MM.1S (cell line): Measurements from ENCODE around the gene SAMSN1.

Source experiments
- DNase-seq: peaks from one replicate; pipeline ENCODE4 v3.0.0-alpha.2; 2015
- H2AFZ ChIP-seq: fragments of 300-600 bp; sonication (generic); 2 replicates; pipeline ENCODE4 v1.6.0; 2016; ENCODE audit warnings: antibody characterized with exemption, low read length
- H3F3A ChIP-seq: fragments of 300-600 bp; sonication (generic); 2 replicates; pipeline ENCODE4 v1.6.1; 2016; ENCODE audit warnings: mild to moderate bottlenecking, antibody characterized with exemption, low read length, moderate library complexity, mixed read lengths; ENCODE audit not compliant: insufficient read depth
- H3K27ac ChIP-seq: fragments of 300-600 bp; sonication (generic); 2 replicates; pipeline ENCODE4 v1.5.1; 2016; ENCODE audit warnings: mild to moderate bottlenecking, low read length
- H3K27me3 ChIP-seq: fragments of 300-600 bp; sonication (generic); replicated peaks from 2 replicates; pipeline ENCODE4 v1.6.0; 2016; ENCODE audit warnings: low read length; ENCODE audit not compliant: insufficient read depth
- H3K36me3 ChIP-seq: fragments of 300-600 bp; sonication (generic); replicated peaks from 2 replicates; pipeline ENCODE4 v1.6.1; 2016; ENCODE audit warnings: mild to moderate bottlenecking, low read length, mixed read lengths; ENCODE audit not compliant: insufficient read depth
- H3K4me1 ChIP-seq: fragments of 300-600 bp; sonication (generic); 2 replicates; pipeline ENCODE4 v1.6.1; 2016; ENCODE audit warnings: low read length, mixed read lengths
- H3K4me2 ChIP-seq: fragments of 300-600 bp; sonication (generic); 2 replicates; pipeline ENCODE4 v1.6.0; 2016; ENCODE audit warnings: low read depth, low read length
- H3K4me3 ChIP-seq: fragments of 300-600 bp; sonication (generic); 2 replicates; pipeline ENCODE4 v1.5.1; 2016; ENCODE audit warnings: low read length, mixed read lengths
- H3K79me2 ChIP-seq: fragments of 300-600 bp; sonication (generic); 2 replicates; pipeline ENCODE4 v1.6.1; 2016; ENCODE audit warnings: mixed run types, low read length, mixed read lengths
- H3K9ac ChIP-seq: fragments of 300-600 bp; sonication (generic); 2 replicates; pipeline ENCODE4 v1.6.1; 2016; ENCODE audit warnings: low read length, mixed read lengths
- H3K9me2 ChIP-seq: fragments of 300-600 bp; sonication (generic); replicated peaks from 2 replicates; pipeline ENCODE4 v1.6.1; 2016; ENCODE audit warnings: mild to moderate bottlenecking, low read length, mixed read lengths; ENCODE audit not compliant: insufficient read depth
- H3K9me3 ChIP-seq: fragments of 300-600 bp; sonication (generic); replicated peaks from 2 replicates; pipeline ENCODE4 v1.6.1; 2016; ENCODE audit warnings: mild to moderate bottlenecking, low read length, mixed read lengths; ENCODE audit not compliant: insufficient read depth
- H4K20me1 ChIP-seq: fragments of 300-600 bp; sonication (generic); 2 replicates; pipeline ENCODE4 v1.6.1; 2016; ENCODE audit warnings: mild to moderate bottlenecking, low read length, moderate library complexity, mixed read lengths; ENCODE audit not compliant: insufficient read depth
- EZH2 ChIP-seq: fragments of 300-600 bp; sonication (generic); optimal IDR thresholded peaks from 2 replicates; pipeline ENCODE3; 2017; ENCODE audit warnings: low read depth, mild to moderate bottlenecking, antibody characterized with exemption, low read length, mixed read lengths
- EZH2phosphoT487 ChIP-seq: fragments of 300-600 bp; sonication (generic); IDR thresholded peaks from 2 replicates; pipeline ENCODE4 v1.6.1; 2018; ENCODE audit warnings: antibody characterized with exemption, low read length
- TF ChIP-seq, protein P1 (sequence below): fragments of 300-600 bp; sonication (generic); IDR thresholded peaks from 2 replicates; pipeline ENCODE4 v1.5.1; 2016; ENCODE audit warnings: antibody characterized with exemption, low read length, mixed read lengths

SAMSN1 gene

DNA sequence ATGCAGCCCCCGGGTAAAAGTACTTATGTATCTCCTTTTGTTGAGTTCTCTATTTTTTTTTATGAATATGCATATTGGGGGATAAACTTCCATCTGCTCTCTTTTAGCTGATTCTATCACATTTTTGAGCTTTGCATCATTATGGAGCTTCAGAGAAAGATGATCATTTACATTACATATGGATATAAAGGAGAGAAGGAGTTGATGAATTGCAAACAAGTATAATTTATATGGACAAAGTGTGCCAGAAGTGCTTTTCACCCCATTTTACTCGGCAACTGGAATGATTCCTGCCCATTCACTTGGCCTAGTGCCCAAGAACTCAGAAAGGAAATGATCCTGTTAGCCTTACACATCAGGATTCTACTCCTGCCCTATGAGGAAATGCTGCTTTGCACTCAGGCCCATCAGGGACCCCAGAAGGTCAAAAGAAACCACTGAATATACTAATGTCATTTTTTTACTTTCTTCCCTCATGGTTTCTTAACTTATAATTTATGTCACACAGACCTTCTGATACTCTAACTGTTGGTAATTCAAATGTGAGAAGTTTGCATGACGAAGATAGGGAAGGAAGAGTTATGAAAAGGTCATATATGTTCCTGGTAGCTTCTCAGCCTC lies 65.6 kb downstream of the SAMSN1 start:
- no peak overlapping the region for H3K4me2 ChIP-seq
- DNase-seq = no peak
- no peaks in the 10 kb centered on the region for H3K4me1 ChIP-seq
- no peaks in the 10 kb centered on the region for H3K36me3 ChIP-seq
- no peaks in the 10 kb centered on the region for H3F3A ChIP-seq
- H3K9me2 ChIP-seq = no peaks in the 10 kb centered on the region
- H2AFZ ChIP-seq = no peak overlapping the region
- no peak for TF ChIP-seq EZH2phosphoT487
- TF ChIP-seq, protein P1, sequence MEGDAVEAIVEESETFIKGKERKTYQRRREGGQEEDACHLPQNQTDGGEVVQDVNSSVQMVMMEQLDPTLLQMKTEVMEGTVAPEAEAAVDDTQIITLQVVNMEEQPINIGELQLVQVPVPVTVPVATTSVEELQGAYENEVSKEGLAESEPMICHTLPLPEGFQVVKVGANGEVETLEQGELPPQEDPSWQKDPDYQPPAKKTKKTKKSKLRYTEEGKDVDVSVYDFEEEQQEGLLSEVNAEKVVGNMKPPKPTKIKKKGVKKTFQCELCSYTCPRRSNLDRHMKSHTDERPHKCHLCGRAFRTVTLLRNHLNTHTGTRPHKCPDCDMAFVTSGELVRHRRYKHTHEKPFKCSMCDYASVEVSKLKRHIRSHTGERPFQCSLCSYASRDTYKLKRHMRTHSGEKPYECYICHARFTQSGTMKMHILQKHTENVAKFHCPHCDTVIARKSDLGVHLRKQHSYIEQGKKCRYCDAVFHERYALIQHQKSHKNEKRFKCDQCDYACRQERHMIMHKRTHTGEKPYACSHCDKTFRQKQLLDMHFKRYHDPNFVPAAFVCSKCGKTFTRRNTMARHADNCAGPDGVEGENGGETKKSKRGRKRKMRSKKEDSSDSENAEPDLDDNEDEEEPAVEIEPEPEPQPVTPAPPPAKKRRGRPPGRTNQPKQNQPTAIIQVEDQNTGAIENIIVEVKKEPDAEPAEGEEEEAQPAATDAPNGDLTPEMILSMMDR = no peak
- TF ChIP-seq EZH2 = no peak
- no peaks in the 10 kb centered on the region for H3K79me2 ChIP-seq
- no peak overlapping the region for H3K4me3 ChIP-seq
- H3K27me3 ChIP-seq = no peaks in the 10 kb centered on the region
- no peak overlapping the region for H3K9ac ChIP-seq
- no peak overlapping the region for H3K27ac ChIP-seq
- H4K20me1 ChIP-seq = no peaks in the 10 kb centered on the region
- H3K9me3 ChIP-seq = no peaks in the 10 kb centered on the region

DNA sequence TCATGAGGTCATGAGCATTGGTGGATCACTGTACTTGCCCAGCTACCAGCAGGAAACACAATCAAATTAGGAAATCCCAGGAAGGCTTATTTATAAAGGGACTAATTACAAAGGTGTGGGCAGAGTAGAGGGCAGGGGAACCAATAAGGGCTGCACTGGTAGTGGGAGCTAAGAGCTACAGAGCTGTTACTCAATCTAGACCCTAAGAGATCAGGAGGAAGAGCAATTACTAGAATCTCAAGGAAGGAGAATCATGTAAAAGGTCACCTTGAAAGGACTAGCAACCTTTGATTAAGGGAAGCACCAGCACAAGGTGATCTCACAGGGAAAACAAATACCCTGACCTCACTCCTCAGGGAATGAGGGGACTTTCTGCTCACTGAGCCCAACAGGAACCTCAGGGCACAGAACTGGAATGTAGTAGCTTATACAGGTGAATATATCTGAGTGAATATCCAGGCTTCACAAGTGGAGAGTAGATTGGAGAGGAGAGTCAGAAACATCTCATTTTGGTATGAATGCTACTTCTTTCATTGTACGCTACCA lies 66.8 kb downstream of the SAMSN1 start:
- Histone ChIP-seq H4K20me1 (no peaks in the 10 kb centered on the region), H3K4me3 (no peak overlapping the region), H2AFZ (no peak overlapping the region), H3K27ac (no peak overlapping the region), H3K27me3 (no peaks in the 10 kb centered on the region), H3K36me3 (no peaks in the 10 kb centered on the region), H3K4me1 (no peaks in the 10 kb centered on the region), H3F3A (no peaks in the 10 kb centered on the region), H3K9me3 (no peaks in the 10 kb centered on the region), H3K79me2 (no peaks in the 10 kb centered on the region), H3K4me2 (no peak overlapping the region), H3K9me2 (no peaks in the 10 kb centered on the region), H3K9ac (no peak overlapping the region)
- no peak for DNase-seq
- no peak for TF ChIP-seq EZH2
- no peak for TF ChIP-seq EZH2phosphoT487
- TF ChIP-seq, protein P1 = no peak

DNA sequence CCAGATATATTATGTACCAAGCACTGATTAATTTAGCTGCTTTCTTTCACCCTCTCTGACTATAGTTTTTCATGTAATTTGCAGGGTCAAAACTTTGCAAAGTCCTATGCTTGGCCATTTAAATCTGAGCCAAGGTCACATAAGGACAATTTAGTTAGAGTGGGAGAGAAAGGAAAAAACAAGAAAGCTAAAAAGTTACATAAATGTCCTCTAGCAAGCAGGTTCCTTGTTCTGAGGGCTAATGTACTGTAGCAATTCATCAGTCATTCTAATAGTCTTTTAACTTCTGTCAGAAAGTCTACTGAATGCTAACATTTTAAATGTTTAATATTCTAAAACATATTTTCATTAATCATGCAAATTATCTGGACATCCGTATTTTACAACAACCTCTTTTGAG lies 68.3 kb downstream of the SAMSN1 start:
- H3K9me3 ChIP-seq = no peaks in the 10 kb centered on the region
- no peaks in the 10 kb centered on the region for H4K20me1 ChIP-seq
- H3F3A ChIP-seq = no peaks in the 10 kb centered on the region
- H3K27ac ChIP-seq = no peak overlapping the region
- H3K27me3 ChIP-seq = no peaks in the 10 kb centered on the region
- DNase-seq = no peak
- H3K4me1 ChIP-seq = no peaks in the 10 kb centered on the region
- no peak overlapping the region for H3K4me2 ChIP-seq
- no peaks in the 10 kb centered on the region for H3K79me2 ChIP-seq
- H3K9me2 ChIP-seq = no peaks in the 10 kb centered on the region
- no peak overlapping the region for H2AFZ ChIP-seq
- TF ChIP-seq, protein P1 = no peak
- TF ChIP-seq EZH2 (no peak), EZH2phosphoT487 (no peak)
- H3K36me3 ChIP-seq = no peaks in the 10 kb centered on the region
- no peak overlapping the region for H3K4me3 ChIP-seq
- no peak overlapping the region for H3K9ac ChIP-seq
